HL-60 (cell line): ENCODE measurements around the gene FOXA2.

Experiments
- GABPA ChIP-seq: IDR thresholded peaks from 2 replicates; pipeline ENCODE4 v1.6.1; 2012; ENCODE audit warnings: low read depth
- POLR2AphosphoS5 ChIP-seq: IDR thresholded peaks from 2 replicates; pipeline ENCODE4 v1.6.1; 2012; ENCODE audit warnings: low read depth
- REST ChIP-seq: IDR thresholded peaks from 2 replicates; pipeline ENCODE4 v1.6.1; 2012; ENCODE audit warnings: low read depth; ENCODE audit not compliant: insufficient replicate concordance
- SPI1 ChIP-seq: IDR thresholded peaks from 2 replicates; pipeline ENCODE4 v1.6.1; 2012; ENCODE audit warnings: low read depth, mild to moderate bottlenecking, borderline replicate concordance
- TF ChIP-seq, protein P1 (sequence below): IDR thresholded peaks from one replicate; pipeline ENCODE4 v1.5.1; 2011; ENCODE audit warnings: low read length, control low read depth, inconsistent platforms; ENCODE audit not compliant: insufficient read depth

- TF ChIP-seq, protein P1, sequence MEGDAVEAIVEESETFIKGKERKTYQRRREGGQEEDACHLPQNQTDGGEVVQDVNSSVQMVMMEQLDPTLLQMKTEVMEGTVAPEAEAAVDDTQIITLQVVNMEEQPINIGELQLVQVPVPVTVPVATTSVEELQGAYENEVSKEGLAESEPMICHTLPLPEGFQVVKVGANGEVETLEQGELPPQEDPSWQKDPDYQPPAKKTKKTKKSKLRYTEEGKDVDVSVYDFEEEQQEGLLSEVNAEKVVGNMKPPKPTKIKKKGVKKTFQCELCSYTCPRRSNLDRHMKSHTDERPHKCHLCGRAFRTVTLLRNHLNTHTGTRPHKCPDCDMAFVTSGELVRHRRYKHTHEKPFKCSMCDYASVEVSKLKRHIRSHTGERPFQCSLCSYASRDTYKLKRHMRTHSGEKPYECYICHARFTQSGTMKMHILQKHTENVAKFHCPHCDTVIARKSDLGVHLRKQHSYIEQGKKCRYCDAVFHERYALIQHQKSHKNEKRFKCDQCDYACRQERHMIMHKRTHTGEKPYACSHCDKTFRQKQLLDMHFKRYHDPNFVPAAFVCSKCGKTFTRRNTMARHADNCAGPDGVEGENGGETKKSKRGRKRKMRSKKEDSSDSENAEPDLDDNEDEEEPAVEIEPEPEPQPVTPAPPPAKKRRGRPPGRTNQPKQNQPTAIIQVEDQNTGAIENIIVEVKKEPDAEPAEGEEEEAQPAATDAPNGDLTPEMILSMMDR = no peak
- TF ChIP-seq POLR2AphosphoS5 (no peak), GABPA (no peak), REST (no peak), SPI1 (no peak)
These were observed 5.3 kb downstream of the FOXA2 start for GRCh38 chr20:22579119-22579427.
